NCI-H510A (cell line): ENCODE measurements around the gene PCDHB12.
"Not testable (repeated sequence)": the region's sequence is repeated elsewhere in the genome, so short reads cannot be mapped to it uniquely, and the experiment has no call there.

Experiments used
- DNase-seq: peaks from one replicate; lab custom pipeline; 2025; lab: John Stamatoyannopoulos, UW

PCDHB12 gene

GRCh38 chr5:141210281-141210680, 1.8 kb downstream of the PCDHB12 start:
- not testable (repeated sequence) for DNase-seq

GRCh38 chr5:141210849-141211248, 2.3 kb downstream of the PCDHB12 start:
- DNase-seq = not testable (repeated sequence)

GRCh38 chr5:141213656-141214339, 5.3 kb downstream of the PCDHB12 start, which contains the start of gene PCDHB13:
Gene PCDHB13, plus strand, starts transcription at chr5:141213919. Its CDS starts 205 bp downstream, at chr5:141214124.
- peak; percentile 20 for DNase-seq

GRCh38 chr5:141214583-141214982, 6.1 kb downstream of the PCDHB12 start:
- DNase-seq = not testable (repeated sequence)

GRCh38 chr5:141215504-141215903, 7.0 kb downstream of the PCDHB12 start:
- not testable (repeated sequence) for DNase-seq

GRCh38 chr5:141216035-141216434, 7.5 kb downstream of the PCDHB12 start:
- DNase-seq = not testable (repeated sequence)

- no peak for DNase-seq
Observed at GRCh38 chr5:141223112-141223783, 14.7 kb downstream of the PCDHB12 start, which contains the start of gene PCDHB14. Gene PCDHB14, plus strand, starts transcription at chr5:141223343. Its CDS starts 163 bp downstream, at chr5:141223506.

GRCh38 chr5:141224844-141225243, 16.3 kb downstream of the PCDHB12 start:
- DNase-seq = not testable (repeated sequence)

GRCh38 chr5:141225421-141225820, 16.9 kb downstream of the PCDHB12 start:
- DNase-seq = not testable (repeated sequence)

GRCh38 chr5:141234109-141234667, 25.7 kb downstream of the PCDHB12 start:
- no peak for DNase-seq

GRCh38 chr5:141235922-141236321, 27.4 kb downstream of the PCDHB12 start:
- DNase-seq = not testable (repeated sequence)

GRCh38 chr5:141236516-141237313, 28.2 kb downstream of the PCDHB12 start:
- no peak for DNase-seq

GRCh38 chr5:141241496-141241895, 33.0 kb downstream of the PCDHB12 start:
- no peak for DNase-seq

- DNase-seq = no peak
Observed at GRCh38 chr5:141245250-141245717, 36.8 kb downstream of the PCDHB12 start, which contains the start of gene PCDHB15. Gene PCDHB15, plus strand, starts transcription at chr5:141245395. Its CDS starts 184 bp downstream, at chr5:141245579.

GRCh38 chr5:141246971-141247370, 38.5 kb downstream of the PCDHB12 start:
- not testable (repeated sequence) for DNase-seq

GRCh38 chr5:141247434-141247833, 38.9 kb downstream of the PCDHB12 start:
- DNase-seq = not testable (repeated sequence)

- no peak for DNase-seq
Observed at GRCh38 chr5:141250576-141250975, 42.1 kb downstream of the PCDHB12 start.

GRCh38 chr5:141258464-141258863, 49.9 kb downstream of the PCDHB12 start:
- DNase-seq = no peak

GRCh38 chr5:141258948-141259347, 50.4 kb downstream of the PCDHB12 start:
- no peak for DNase-seq

GRCh38 chr5:141260458-141261237, 52.1 kb downstream of the PCDHB12 start:
- no peak for DNase-seq

- no peak for DNase-seq
Observed at GRCh38 chr5:141261238-141261546, 52.7 kb downstream of the PCDHB12 start.
